Kidney epithelial cell (primary cell): ENCODE results near the gene CATSPERE. TPM values are rescaled to one million over a fixed set of nuclear protein-coding genes. Genes with fewer than 3 reads are reported as not detected.
"Not testable (repeated sequence)": the region's sequence is repeated elsewhere in the genome, so short reads cannot be mapped to it uniquely, and the experiment has no call there.

Experiments
- DNase-seq: peaks from one replicate; pipeline ENCODE4 v3.0.0-alpha.2; 2010; ENCODE audit warnings: low read depth
- H3K27me3 ChIP-seq: 2 replicates; pipeline ENCODE4 v1.6.0; 2011; ENCODE audit warnings: low read length; ENCODE audit not compliant: control insufficient read depth, insufficient read depth
- H3K36me3 ChIP-seq: 2 replicates; pipeline ENCODE4 v1.5.1; 2011; ENCODE audit warnings: low read length; ENCODE audit not compliant: control insufficient read depth, insufficient read depth
- H3K4me3 ChIP-seq: 2 replicates; pipeline ENCODE4 v1.5.1; 2011; ENCODE audit warnings: low read depth, mild to moderate bottlenecking, control low read depth, low read length
- total RNA-seq: library from RNA; depleted of rRNA; stranded (reverse); fragments of >200 nt; gene quantifications from 2 replicates; pipeline ENCODE4 v1.2.3, GENCODE V29; 2015
- TF ChIP-seq, protein P1 (sequence below): IDR thresholded peaks from 2 replicates; pipeline ENCODE4 v1.5.1; 2011; ENCODE audit warnings: mild to moderate bottlenecking, moderate library complexity, low read length, control low read depth, inconsistent platforms; ENCODE audit not compliant: insufficient read depth, poor library complexity, severe bottlenecking

CATSPERE gene
- total RNA-seq, 1 donor from 2014 or later, result 0.13 TPM

GRCh38 chr1:244496186-244496585 is 35.1 kb downstream of the CATSPERE start:
- no peak for DNase-seq
- no peaks in the 10 kb centered on the region for H3K27me3 ChIP-seq
- no peak overlapping the region for H3K4me3 ChIP-seq
- TF ChIP-seq, protein P1, sequence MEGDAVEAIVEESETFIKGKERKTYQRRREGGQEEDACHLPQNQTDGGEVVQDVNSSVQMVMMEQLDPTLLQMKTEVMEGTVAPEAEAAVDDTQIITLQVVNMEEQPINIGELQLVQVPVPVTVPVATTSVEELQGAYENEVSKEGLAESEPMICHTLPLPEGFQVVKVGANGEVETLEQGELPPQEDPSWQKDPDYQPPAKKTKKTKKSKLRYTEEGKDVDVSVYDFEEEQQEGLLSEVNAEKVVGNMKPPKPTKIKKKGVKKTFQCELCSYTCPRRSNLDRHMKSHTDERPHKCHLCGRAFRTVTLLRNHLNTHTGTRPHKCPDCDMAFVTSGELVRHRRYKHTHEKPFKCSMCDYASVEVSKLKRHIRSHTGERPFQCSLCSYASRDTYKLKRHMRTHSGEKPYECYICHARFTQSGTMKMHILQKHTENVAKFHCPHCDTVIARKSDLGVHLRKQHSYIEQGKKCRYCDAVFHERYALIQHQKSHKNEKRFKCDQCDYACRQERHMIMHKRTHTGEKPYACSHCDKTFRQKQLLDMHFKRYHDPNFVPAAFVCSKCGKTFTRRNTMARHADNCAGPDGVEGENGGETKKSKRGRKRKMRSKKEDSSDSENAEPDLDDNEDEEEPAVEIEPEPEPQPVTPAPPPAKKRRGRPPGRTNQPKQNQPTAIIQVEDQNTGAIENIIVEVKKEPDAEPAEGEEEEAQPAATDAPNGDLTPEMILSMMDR, result no peak
- H3K36me3 ChIP-seq, result no peaks in the 10 kb centered on the region

DNA sequence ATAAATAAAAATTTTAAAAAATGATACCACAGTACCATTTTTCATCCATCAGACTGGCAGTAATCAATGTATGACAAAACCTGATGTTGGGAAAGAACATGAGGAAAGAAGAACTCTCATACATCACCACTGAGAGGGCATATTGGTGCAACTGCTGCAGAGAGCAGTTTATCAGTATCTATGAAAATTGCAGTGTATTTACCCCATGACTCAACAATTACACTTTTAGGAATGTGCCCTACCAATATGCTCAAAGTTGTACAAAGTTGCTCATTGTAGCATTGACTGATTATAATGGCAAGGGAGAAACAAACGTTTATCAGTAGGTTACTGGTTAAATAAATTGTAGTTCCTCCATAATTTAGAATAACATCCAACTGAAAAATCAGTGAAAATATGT is 36.7 kb downstream of the CATSPERE start:
- no peak overlapping the region for H3K4me3 ChIP-seq
- no peak for DNase-seq
- TF ChIP-seq, protein P1, result no peak
- no peaks in the 10 kb centered on the region for H3K27me3 ChIP-seq
- H3K36me3 ChIP-seq, result no peaks in the 10 kb centered on the region

- not testable (repeated sequence) for H3K4me3 ChIP-seq, DNase-seq, H3K27me3 ChIP-seq, H3K36me3 ChIP-seq
These were observed 38.4 kb downstream of the CATSPERE start for GRCh38 chr1:244499484-244499883.

DNA sequence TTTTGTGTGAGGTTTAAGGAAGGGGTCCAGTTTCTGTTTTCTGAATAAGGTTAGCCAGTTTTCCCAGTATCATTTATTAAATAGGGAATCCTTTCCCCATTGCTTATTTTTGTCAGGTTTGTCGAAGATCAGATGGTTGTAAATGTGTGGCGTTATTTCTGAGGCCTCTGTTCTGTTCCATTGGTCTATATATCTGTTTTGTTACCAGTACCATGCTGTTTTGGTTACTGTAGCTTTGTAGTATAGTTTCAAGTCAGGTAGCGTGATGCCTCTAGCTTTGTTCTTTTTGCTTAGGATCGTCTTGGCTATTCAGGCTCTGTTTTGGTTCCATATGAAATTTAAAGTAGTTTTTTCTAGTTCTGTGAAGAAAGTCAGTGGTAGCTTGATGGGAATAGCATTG is 39.4 kb downstream of the CATSPERE start:
- not testable (repeated sequence) for H3K36me3 ChIP-seq, DNase-seq

DNA sequence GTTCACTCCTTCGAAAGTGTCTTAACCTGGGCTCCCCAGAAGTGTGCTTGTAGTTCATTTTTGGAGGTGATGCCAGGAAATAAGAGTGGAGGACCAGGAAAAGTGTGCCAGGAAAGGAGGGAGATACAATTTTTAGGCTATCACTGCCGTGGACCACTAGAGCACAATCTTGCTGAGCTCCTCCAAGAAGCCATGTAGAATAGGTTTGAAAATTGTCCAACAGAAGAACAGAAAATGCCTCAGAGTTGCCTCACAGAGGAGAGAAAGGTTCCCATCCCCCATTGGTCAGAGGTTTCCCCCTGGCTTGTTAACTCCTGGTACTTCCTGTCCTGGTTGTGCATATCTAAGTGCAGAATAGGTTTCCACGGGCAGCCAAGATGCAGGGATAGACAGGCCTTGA is 41.6 kb downstream of the CATSPERE start:
- TF ChIP-seq, protein P1, result no peak
- no peak overlapping the region for H3K4me3 ChIP-seq
- no peak for DNase-seq
- H3K27me3 ChIP-seq, result no peaks in the 10 kb centered on the region
- H3K36me3 ChIP-seq, result no peaks in the 10 kb centered on the region

More for the DNA sequence above, 39.4 kb downstream of the CATSPERE start:
- not testable (repeated sequence) for H3K27me3 ChIP-seq, H3K4me3 ChIP-seq

- TF ChIP-seq, protein P1, result no peak
- no peaks in the 10 kb centered on the region for H3K36me3 ChIP-seq
- H3K4me3 ChIP-seq, result no peak overlapping the region
- DNase-seq, result no peak
- no peaks in the 10 kb centered on the region for H3K27me3 ChIP-seq
These were observed 52.4 kb downstream of the CATSPERE start for GRCh38 chr1:244513493-244513892.

GRCh38 chr1:244515680-244516079 is 54.6 kb downstream of the CATSPERE start:
- Histone ChIP-seq H3K4me3 (no peak overlapping the region), H3K27me3 (no peaks in the 10 kb centered on the region), H3K36me3 (no peaks in the 10 kb centered on the region)
- DNase-seq, result no peak
- TF ChIP-seq, protein P1, result no peak
